ENCODE measurements around the gene C22orf15.
"Not testable (repeated sequence)": the region's sequence is repeated elsewhere in the genome, so short reads cannot be mapped to it uniquely, and the experiment has no call there.

The C22orf15 gene

GRCh38 chr22:23722160-23722559 is 40.6 kb upstream of the C22orf15 start:
- no peak for TF ChIP-seq Cebpa-rat (IDR thresholded peaks at IDR 0.05)
- H3K9me3 ChIP-seq, result no peaks in the 10 kb centered on the region
- H4K20me1 ChIP-seq, result no peaks in the 10 kb centered on the region
- H3K36me3 ChIP-seq, result no peaks in the 10 kb centered on the region
- no peak overlapping the region for H3K4me2 ChIP-seq
- no peaks in the 10 kb centered on the region for H3K27me3 ChIP-seq
- no peak overlapping the region for H3K9ac ChIP-seq
- no peak overlapping the region for H3K4me3 ChIP-seq
- no peak overlapping the region for H3K27ac ChIP-seq
- peaks cover 11% of the 10 kb centered on the region for H3K4me1 ChIP-seq

- Histone ChIP-seq H3K36me3 (no peaks in the 10 kb centered on the region), H3K4me2 (no peak overlapping the region)
- no peak for TF ChIP-seq Cebpa-rat (IDR thresholded peaks at IDR 0.05)
Measured at GRCh38 chr22:23722724-23723123, 40.1 kb upstream of the C22orf15 start.

GRCh38 chr22:23728108-23728507 is 34.7 kb upstream of the C22orf15 start:
- H3K9me3 ChIP-seq, H3K9ac ChIP-seq, H3K27ac ChIP-seq, H3K27me3 ChIP-seq, H4K20me1 ChIP-seq, H3K36me3 ChIP-seq, H3K4me2 ChIP-seq, H3K4me1 ChIP-seq, H3K4me3 ChIP-seq: not testable (repeated sequence)

More at GRCh38 chr22:23722724-23723123, 40.1 kb upstream of the C22orf15 start:
- Histone ChIP-seq H3K9ac (no peak overlapping the region), H3K27me3 (no peaks in the 10 kb centered on the region), H4K20me1 (no peaks in the 10 kb centered on the region), H3K4me3 (no peak overlapping the region), H3K4me1 (peaks cover 6% of the 10 kb centered on the region; the same call in 1 of the 2 replicates), H3K27ac (no peak overlapping the region), H3K9me3 (no peaks in the 10 kb centered on the region)

GRCh38 chr22:23737696-23738095 is 25.1 kb upstream of the C22orf15 start:
- Histone ChIP-seq H3K36me3 (peaks cover 21% of the 10 kb centered on the region), H3K27me3 (no peaks in the 10 kb centered on the region), H3K9me3 (no peaks in the 10 kb centered on the region), H3K27ac (no peak overlapping the region), H3K4me1 (peaks cover 16% of the 10 kb centered on the region), H3K4me3 (no peak overlapping the region), H4K20me1 (peaks cover 40% of the 10 kb centered on the region; the same call in 1 of the 2 replicates), H3K9ac (no peak overlapping the region), H3K4me2 (no peak overlapping the region)
- no peak for TF ChIP-seq Cebpa-rat (IDR thresholded peaks at IDR 0.05)

- Histone ChIP-seq H3K4me1 (peaks cover 16% of the 10 kb centered on the region), H3K9ac (no peak overlapping the region), H4K20me1 (peaks cover 76% of the 10 kb centered on the region; the same call in 1 of the 2 replicates), H3K4me2 (no peak overlapping the region), H3K4me3 (no peak overlapping the region), H3K27ac (no peak overlapping the region), H3K27me3 (no peaks in the 10 kb centered on the region), H3K36me3 (peaks cover 70% of the 10 kb centered on the region), H3K9me3 (peaks cover 16% of the 10 kb centered on the region)
- no peak for TF ChIP-seq Cebpa-rat (IDR thresholded peaks at IDR 0.05)
Measured at GRCh38 chr22:23742505-23743264, 20.1 kb upstream of the C22orf15 start.

GRCh38 chr22:23743303-23743705 is 19.5 kb upstream of the C22orf15 start:
- Histone ChIP-seq H3K27me3 (no peaks in the 10 kb centered on the region), H4K20me1 (peaks cover 78% of the 10 kb centered on the region; the same call in 1 of the 2 replicates)
- no peak for TF ChIP-seq Cebpa-rat (IDR thresholded peaks at IDR 0.05)

GRCh38 chr22:23744001-23744400 is 18.8 kb upstream of the C22orf15 start:
- no peak overlapping the region for H3K27ac ChIP-seq
- peaks cover 77% of the 10 kb centered on the region; the same call in 1 of the 2 replicates for H4K20me1 ChIP-seq
- no peak overlapping the region for H3K4me2 ChIP-seq
- no peak for TF ChIP-seq Cebpa-rat (IDR thresholded peaks at IDR 0.05)
- H3K9me3 ChIP-seq, result peaks cover 16% of the 10 kb centered on the region
- H3K4me3 ChIP-seq, result no peak overlapping the region
- peaks cover 29% of the 10 kb centered on the region for H3K4me1 ChIP-seq
- no peak overlapping the region for H3K9ac ChIP-seq
- H3K36me3 ChIP-seq, result peaks cover 77% of the 10 kb centered on the region
- no peaks in the 10 kb centered on the region for H3K27me3 ChIP-seq

More at GRCh38 chr22:23743303-23743705, 19.5 kb upstream of the C22orf15 start:
- Histone ChIP-seq H3K36me3 (peaks cover 75% of the 10 kb centered on the region), H3K27ac (no peak overlapping the region), H3K4me2 (no peak overlapping the region), H3K9ac (no peak overlapping the region), H3K4me1 (peaks cover 22% of the 10 kb centered on the region), H3K9me3 (peaks cover 16% of the 10 kb centered on the region), H3K4me3 (no peak overlapping the region)

GRCh38 chr22:23744485-23744884 is 18.3 kb upstream of the C22orf15 start:
- H3K4me1 ChIP-seq, result peaks cover 34% of the 10 kb centered on the region
- H3K27me3 ChIP-seq, result no peaks in the 10 kb centered on the region
- H4K20me1 ChIP-seq, result peaks cover 77% of the 10 kb centered on the region; the same call in 1 of the 2 replicates
- no peak for TF ChIP-seq Cebpa-rat (IDR thresholded peaks at IDR 0.05)
- peaks cover 77% of the 10 kb centered on the region for H3K36me3 ChIP-seq
- no peak overlapping the region for H3K9ac ChIP-seq
- no peak overlapping the region for H3K4me2 ChIP-seq
- peaks cover 16% of the 10 kb centered on the region for H3K9me3 ChIP-seq
- no peak overlapping the region for H3K27ac ChIP-seq
- no peak overlapping the region for H3K4me3 ChIP-seq

- peaks cover 75% of the 10 kb centered on the region for H3K36me3 ChIP-seq
- peaks cover 16% of the 10 kb centered on the region for H3K9me3 ChIP-seq
- no peak overlapping the region for H3K4me3 ChIP-seq
- H3K4me2 ChIP-seq, result no peak overlapping the region
- peaks cover 82% of the 10 kb centered on the region; the same call in 1 of the 2 replicates for H4K20me1 ChIP-seq
- H3K27me3 ChIP-seq, result no peaks in the 10 kb centered on the region
- TF ChIP-seq Cebpa-rat (IDR thresholded peaks at IDR 0.05), result no peak
- peaks cover 42% of the 10 kb centered on the region for H3K4me1 ChIP-seq
- H3K9ac ChIP-seq, result no peak overlapping the region
- H3K27ac ChIP-seq, result no peak overlapping the region
Measured at GRCh38 chr22:23745791-23746190, 17.0 kb upstream of the C22orf15 start.

GRCh38 chr22:23749841-23750301 is 12.9 kb upstream of the C22orf15 start:
- TF ChIP-seq Cebpa-rat (IDR thresholded peaks at IDR 0.05), result no peak
- Histone ChIP-seq H3K27ac (peak overlapping the region; percentile 100; the same call in 1 of the 2 replicates), H3K4me3 (peak overlapping the region; percentile 83), H3K27me3 (no peaks in the 10 kb centered on the region), H4K20me1 (peaks cover 41% of the 10 kb centered on the region; the same call in 1 of the 2 replicates), H3K36me3 (peaks cover 34% of the 10 kb centered on the region), H3K4me1 (peaks cover 50% of the 10 kb centered on the region), H3K9me3 (peaks cover 2% of the 10 kb centered on the region; the same call in 1 of the 2 replicates), H3K9ac (peak overlapping the region; percentile 99), H3K4me2 (peak overlapping the region; percentile 99)

All from BLaER1 (cell line).